NCI-H748 treated with DMSO at 0.1 percent for 48 hours (cell line): ENCODE measurements around the gene CDK13.
"Not testable (repeated sequence)": the region's sequence is repeated elsewhere in the genome, so short reads cannot be mapped to it uniquely, and the experiment has no call there.

ENCODE experiments used
- DNase-seq: peaks from one replicate; lab custom pipeline; 2025; lab: John Stamatoyannopoulos, UW

Gene CDK13

DNA sequence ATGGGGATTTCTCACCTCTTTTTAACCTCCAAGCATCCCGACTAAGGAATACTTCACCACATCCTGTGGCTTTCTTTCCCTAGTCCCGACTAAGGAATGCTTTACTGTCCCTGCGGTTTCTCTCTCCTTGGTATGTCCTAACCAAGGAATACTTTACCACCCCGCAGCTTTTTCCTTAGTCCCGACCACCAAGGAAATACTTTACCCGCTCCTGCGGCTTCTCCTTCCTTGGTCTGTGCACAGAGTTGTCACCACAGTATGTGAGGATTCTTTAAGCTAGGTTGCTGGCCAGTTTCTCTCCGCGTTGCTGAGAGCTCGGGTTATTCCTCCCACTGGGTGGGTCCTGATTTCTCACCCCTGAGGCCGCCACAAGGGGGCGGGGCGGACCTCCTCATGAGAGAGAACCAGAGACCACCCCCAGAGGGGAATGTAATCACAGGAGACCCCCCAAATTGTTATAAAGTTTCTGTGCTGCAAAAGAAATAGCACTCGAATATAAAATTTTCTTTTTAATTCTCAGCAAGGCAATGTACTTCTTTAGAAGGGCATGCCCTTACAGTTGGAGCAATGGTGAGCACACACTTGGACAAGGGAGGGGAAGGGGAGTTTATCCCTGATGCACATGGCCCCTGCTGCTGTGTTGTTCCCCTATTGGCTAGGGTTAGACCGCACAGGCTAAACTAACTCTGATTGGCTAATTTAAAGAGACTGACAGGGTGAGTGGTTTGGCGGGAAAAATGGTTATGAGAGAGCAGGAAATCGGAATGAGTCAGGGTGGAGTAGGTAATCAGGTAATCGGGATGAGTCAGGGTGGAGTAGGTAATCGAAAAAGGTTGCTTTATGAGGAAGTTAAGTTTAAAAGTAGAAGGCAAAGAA is 197.6 kb downstream of the CDK13 start:
- DNase-seq: no peak

DNA sequence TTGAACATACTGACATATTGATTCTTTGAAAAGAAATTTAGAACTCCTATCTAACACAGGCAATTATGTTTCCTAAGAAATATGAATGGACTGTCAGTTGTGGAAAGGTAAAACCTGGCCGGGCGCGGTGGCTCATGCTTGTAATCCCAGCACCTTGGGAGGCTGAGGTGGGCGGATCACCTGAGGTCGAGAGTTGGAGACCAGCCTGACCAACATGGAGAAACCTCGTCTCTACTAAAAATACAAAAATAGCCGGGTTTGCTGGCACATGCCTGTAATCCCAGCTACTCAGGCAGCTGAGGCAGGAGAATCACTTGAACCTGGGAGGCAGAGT is 198.2 kb downstream of the CDK13 start:
- DNase-seq: not testable (repeated sequence)

DNA sequence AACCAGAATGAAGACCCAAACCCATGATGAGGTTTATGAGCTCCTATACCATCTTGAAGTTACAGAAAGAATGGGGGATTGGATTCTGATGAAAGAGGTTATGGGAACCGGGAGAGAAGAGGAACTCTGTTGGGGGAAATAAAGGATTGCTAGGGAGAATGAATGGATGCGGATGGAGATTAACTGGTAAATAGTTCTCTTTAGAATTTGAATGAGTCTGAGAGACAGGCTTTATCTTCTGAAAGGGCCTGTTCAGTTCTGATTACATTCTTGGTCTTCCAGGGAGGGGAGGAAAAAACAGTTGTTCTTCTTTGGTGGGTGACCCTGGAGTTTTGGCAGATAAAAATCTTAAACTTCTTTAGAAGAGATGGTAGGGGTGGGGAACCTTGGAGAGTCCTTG is 198.6 kb downstream of the CDK13 start:
- DNase-seq: no peak
